GM15510 (cell line): Measurements from ENCODE around the gene PPIH.

Experiments
- POLR2A ChIP-seq: IDR thresholded peaks from 3 replicates; pipeline ENCODE4 v1.6.1; 2011; ENCODE audit warnings: borderline replicate concordance; ENCODE audit not compliant: insufficient read length; ENCODE audit errors: extremely low read depth

Gene PPIH

GRCh38 chr1:42713293-42713692, 55.1 kb downstream of the PPIH start:
- no peak for TF ChIP-seq POLR2A

DNA sequence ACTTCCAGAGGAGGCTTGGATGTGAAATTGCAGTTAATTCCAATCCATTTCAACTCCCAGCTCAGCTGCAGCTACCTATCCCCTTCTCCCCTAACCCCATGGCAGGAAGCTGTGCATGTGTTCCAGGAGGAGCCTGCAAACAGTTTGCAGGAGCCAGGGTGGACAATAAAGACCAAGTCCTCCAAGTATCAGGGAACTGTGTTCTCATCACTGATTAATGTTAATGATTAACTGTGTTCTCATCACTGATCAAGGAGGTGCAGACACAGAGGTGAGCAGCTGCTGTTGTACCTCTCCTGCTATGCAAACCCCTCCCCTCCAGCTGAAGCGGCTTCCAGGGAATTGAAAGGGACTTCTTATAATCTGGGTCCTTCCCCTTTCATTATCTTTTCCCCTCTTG, 62.6 kb downstream of the PPIH start:
- no peak for TF ChIP-seq POLR2A

DNA sequence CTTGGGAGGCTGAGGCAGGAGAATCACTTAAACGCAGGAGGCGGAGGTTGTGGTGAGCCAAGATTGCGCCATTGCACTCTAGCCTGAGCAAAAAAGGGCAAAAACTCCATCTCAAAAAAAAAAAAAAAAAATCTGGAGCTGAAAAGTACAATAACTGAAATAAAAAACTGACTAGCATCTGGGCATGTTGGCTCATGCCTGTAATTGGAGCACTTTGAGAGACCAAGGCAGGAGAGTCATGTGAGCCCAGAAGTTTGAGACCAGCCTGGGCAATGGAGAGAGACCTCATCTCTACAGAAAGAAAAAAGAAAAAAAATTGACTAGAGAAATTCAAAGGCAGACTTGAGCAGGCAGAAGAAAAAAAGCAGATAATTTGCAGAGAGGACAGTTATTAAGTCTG, 63.7 kb downstream of the PPIH start:
- TF ChIP-seq POLR2A, result no peak

- TF ChIP-seq POLR2A, result no peak
These were observed 65.3 kb downstream of the PPIH start for GRCh38 chr1:42723511-42723910.
